ENCODE measurements around the gene CITED1.

The CITED1 gene

DNA sequence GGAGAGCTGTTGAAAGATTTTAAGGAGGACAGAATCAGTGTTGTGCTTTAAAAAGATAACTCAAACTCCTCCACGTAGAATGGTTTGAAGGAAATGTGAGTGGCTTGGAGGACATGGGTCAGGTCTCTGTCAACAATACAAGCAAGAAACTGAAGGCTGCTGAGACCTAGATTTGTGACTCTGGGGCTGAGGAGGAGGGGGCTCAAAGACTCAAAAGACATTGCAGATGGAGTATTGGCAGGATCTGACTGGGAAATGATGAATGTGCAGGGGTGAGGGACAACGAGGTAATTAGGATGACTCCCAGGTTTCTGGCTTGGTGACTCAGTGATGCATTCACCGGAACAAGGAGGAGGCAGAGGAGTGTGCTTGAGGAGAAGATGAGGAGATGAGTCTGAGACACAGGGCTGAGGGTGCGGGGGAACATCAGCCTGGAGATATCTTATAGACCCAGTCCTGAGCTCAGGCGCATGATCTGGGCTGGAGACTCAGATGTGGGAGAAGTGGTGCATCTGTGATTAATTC lies 25.3 kb downstream of the CITED1 start:
- TF ChIP-seq, protein P1, sequence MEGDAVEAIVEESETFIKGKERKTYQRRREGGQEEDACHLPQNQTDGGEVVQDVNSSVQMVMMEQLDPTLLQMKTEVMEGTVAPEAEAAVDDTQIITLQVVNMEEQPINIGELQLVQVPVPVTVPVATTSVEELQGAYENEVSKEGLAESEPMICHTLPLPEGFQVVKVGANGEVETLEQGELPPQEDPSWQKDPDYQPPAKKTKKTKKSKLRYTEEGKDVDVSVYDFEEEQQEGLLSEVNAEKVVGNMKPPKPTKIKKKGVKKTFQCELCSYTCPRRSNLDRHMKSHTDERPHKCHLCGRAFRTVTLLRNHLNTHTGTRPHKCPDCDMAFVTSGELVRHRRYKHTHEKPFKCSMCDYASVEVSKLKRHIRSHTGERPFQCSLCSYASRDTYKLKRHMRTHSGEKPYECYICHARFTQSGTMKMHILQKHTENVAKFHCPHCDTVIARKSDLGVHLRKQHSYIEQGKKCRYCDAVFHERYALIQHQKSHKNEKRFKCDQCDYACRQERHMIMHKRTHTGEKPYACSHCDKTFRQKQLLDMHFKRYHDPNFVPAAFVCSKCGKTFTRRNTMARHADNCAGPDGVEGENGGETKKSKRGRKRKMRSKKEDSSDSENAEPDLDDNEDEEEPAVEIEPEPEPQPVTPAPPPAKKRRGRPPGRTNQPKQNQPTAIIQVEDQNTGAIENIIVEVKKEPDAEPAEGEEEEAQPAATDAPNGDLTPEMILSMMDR (IDR thresholded peaks at IDR 0.05; ENCODE audit: low read depth, low read length, missing control alignments), result no peak
- DNase-seq (ENCODE audit: low read depth), result no peak

DNA sequence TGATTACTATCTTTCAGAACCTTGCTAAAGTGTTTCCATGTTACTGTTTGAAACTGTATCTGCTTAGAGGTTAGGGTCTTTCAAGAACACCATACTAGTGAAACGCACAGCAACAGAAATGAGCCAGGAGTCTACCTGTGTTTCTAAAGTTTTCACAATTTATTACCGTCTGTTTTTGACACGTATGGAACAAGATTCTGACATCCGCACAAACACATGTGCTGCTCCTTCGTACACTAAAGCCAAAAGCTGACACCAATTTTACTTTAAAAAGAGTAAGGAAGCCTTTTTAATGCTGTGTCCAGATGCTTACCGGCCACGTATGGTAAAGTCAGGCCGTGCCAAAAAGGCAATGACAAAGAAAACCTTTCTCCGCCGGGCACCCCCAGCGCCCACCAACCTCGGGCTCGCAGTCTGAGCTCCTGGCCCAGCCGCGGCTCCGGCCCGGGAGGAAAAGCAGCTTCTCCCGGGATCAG lies 29.2 kb downstream of the CITED1 start:
- H3K4me3 ChIP-seq (ENCODE audit: low read depth, low read length), result peak overlapping the region; percentile 91
- DNase-seq (ENCODE audit: low read depth), result no peak
- TF ChIP-seq, protein P1 (IDR thresholded peaks at IDR 0.05; ENCODE audit: low read depth, low read length, missing control alignments), result no peak

More for the DNA sequence above, 25.3 kb downstream of the CITED1 start:
- no peak overlapping the region for H3K4me3 ChIP-seq (ENCODE audit: low read depth, low read length)

DNA sequence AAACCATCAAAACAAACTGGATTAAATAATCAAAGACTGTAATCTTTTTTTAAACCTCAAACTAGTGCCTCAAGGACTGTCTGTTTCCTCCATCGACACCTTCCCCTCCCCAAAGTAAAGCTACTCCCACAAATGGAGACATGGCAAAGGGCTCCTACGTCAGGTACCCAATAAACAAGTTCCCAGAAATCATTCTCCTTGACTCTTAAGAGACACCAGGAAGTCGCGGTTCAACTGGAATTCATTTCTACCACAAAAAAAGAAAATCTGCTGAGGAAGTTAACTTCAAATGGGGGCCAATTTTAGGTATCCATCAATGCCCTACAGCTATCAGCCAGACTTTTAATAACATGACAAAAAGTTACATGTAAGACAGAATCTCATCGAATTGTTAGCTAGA lies 31.2 kb downstream of the CITED1 start:
- TF ChIP-seq, protein P1 (IDR thresholded peaks at IDR 0.05; ENCODE audit: low read depth, low read length, missing control alignments), result no peak
- no peak for DNase-seq (ENCODE audit: low read depth)
- H3K4me3 ChIP-seq (ENCODE audit: low read depth, low read length), result peak overlapping the region; percentile 91; the same call in 1 of the 2 replicates

DNA sequence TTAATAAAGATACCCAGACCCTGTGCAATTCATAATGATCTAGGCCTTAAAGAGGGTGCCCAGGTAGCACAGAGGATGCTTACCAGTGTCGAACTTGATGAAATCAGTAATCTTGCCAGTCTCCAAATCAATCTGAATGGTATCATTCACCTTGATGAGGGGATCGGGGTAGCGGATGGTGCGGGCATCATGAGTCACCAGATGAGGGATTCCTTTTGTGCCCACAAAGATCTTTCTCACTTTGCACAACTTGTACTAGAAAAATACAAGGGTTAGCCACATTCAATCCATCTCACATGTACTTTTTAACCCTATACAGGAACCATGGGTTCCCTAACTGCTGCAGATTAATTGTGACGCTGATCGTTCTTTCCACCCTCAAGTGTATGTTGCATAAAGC lies 32.0 kb downstream of the CITED1 start:
- TF ChIP-seq, protein P1 (IDR thresholded peaks at IDR 0.05; ENCODE audit: low read depth, low read length, missing control alignments), result no peak
- H3K4me3 ChIP-seq (ENCODE audit: low read depth, low read length), result no peak overlapping the region

DNA sequence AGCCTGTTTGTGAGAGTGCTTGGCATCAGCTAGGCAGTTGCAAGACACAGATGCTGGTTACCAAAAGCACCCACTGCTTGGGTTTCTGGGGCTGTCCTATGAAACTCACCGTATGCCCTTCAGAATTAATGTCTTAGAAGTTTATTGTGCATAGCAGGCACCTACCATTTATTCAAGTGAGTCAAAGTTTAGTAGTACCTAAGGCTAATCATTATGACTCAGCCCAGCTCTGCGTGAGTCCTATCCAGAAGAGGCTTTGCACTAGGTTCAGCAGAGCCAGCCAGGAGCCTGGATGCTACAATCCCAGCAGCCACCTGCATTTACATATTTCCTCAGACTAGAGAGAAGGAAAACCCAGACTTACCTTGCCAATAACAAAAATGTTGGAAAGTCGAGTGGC lies 32.8 kb downstream of the CITED1 start:
- TF ChIP-seq, protein P1 (IDR thresholded peaks at IDR 0.05; ENCODE audit: low read depth, low read length, missing control alignments), result no peak
- H3K4me3 ChIP-seq (ENCODE audit: low read depth, low read length), result no peak overlapping the region
- no peak for DNase-seq (ENCODE audit: low read depth)

More for the DNA sequence above, 32.0 kb downstream of the CITED1 start:
- DNase-seq (ENCODE audit: low read depth), result no peak

DNA sequence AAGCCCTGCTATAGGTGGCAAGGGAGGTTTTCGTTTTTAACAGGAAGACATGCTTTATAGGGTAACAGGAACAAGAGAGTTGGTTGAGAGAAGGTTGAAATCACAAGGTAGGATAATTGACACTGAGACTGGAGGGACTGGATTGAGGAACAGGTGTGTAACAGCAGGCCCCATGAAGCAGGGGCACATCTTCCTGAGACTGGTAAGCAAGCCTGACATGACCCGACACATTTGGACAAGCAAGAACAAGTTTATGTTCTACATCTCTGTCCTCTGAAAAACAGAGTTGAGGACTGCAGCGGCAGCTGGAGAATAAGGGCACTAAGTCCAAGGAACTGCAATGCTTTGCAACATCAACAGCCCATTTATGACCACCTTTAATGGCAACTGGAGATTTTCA lies 33.9 kb downstream of the CITED1 start:
- DNase-seq (ENCODE audit: low read depth), result no peak
- H3K4me3 ChIP-seq (ENCODE audit: low read depth, low read length), result no peak overlapping the region
- TF ChIP-seq, protein P1 (IDR thresholded peaks at IDR 0.05; ENCODE audit: low read depth, low read length, missing control alignments), result no peak
